GM21825 (cell line): ENCODE results near the gene RNU6-8.
A peak's percentile ranks its signal among the peaks of the same experiment; 100 is the strongest.

Source experiments
- ATAC-seq: cut with Tn5 transposase; IDR thresholded peaks from one replicate; pipeline ENCODE4 v1.9.1; 2021; ENCODE audit warnings: mild to moderate bottlenecking, moderate library complexity; ENCODE audit not compliant: unreplicated experiment

Gene RNU6-8

DNA sequence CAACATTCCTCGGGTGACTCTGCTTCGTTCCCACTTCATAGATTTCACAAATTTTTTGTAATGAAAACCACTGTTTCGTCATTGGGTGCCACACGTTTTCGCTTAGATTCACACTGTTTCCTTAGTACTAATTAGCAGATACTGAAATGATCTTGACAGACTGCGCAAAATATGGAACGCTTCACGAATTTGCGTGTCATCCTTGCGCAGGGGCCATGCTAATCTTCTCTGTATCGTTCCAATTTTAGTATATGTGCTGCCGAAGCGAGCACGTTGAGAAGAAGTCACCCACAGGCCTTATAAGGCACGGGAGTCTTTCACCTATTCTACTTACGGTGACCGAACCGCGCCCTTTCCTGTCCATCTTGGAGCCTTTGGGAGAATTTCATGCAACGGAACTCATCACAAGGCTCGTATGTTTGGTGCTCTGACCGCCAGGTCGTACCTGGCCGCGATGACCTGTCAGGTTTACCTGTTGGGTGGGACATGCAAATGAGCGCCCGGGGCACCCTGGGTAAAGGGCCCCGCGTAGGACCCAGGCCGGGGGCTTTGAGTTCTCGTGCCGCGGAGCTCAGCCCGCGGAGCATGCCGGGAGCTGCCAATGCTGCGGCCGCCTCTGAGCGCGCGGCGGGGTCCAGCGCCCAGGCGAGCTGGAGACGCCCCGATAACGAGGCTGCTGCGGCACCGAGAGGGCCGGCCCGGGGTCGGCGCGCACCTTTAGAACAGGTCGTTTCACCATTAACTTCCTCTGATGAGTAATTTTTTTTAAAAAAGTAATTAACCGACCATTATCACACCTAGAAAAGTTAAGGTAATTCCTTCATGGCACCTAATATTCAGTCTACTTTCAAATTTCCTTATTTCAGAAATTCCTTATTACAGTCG, at the start of gene RNU6-8:
TSS of gene RNU6-8 (minus strand) at position 272 of the 885 bp plus-strand sequence.
- peak; percentile 63 for ATAC-seq

DNA sequence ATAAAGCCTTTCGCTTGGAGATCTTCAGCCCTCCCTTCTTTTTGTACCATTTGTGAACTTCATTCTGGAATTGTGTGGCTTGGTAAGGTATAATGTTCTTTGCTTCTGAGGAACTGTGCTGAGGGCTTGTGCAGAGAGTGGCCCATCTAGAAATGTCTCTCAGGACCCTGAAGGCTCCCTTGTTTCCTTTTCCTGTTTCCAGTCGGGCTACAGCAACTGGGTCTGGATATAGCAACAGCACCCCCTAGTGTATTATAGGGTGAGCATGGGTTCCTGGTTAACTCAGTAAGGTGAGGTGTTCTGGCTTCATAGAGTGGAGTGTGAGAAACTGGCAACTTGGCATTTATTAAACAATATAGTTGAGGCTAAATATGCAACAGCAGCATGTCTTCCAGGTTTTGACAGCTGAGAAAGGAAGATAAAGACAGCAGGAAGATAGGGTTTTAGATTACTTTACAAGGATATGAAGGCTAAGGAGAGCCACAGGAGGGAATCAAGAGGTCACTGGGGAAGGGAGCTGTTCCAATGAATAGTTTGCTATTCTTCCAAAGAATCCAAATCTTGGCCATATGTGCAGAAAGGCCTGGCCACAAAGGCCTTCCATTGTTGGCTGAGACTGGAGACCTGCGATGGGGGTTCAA, 49.1 kb upstream of the RNU6-8 start:
- ATAC-seq, result peak; percentile 88

DNA sequence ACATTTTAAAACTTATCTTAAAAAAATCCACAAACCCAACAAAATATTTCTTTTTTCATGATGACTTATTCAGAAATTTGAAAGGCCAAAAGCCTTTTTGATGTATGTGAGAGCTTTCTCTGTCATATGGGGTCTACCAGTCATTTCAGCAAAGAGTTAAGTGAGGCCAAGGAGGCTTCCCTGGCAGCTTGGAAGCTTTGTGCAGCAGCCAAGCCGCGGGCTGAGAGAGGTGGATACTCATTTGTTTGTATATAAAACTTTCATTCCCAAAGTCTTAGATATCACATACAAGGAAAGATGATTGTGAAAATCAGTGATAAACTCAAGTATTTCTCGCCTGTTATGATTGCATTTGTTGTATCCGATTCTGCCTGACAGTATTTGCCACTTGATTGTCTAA, 48.5 kb upstream of the RNU6-8 start:
- no peak for ATAC-seq

DNA sequence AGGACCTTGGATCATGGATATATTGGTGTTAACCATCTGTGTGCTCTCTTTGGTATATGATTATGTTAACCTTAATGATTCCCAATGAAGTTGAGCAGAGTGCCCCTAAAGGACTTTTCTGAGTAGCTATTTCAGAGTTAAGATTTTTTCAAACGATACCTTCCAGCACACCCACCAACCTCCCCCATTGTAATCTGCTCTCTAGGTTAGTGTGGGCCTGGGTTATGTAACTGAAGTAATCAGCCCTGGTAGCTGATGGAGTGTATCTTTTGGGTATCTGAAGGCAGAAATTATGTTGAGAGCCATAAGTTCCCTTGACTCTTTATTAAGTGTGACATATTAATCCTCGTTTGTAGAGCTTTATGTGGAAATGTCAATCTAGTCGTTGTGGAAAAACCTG, 47.6 kb upstream of the RNU6-8 start:
- no peak for ATAC-seq

DNA sequence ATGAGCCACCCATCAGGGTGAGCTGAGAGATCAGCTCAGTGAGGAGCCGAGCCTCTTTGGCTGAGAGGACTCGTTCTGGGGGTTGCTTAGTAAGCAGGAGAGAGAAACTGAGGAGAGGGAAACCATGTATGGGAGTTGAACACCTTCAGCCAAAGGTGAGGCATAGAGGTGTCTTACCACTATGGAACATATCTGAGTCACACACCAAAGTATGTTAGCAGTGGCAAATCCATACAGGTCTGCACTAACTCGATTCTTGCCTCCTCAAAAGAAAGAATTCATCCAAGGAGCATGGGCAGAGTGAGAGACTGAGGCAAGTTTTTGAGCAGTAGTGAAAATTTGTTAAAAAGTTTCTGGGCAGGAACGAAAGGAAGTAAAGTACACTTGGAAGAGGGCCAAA, 46.7 kb upstream of the RNU6-8 start:
- no peak for ATAC-seq

DNA sequence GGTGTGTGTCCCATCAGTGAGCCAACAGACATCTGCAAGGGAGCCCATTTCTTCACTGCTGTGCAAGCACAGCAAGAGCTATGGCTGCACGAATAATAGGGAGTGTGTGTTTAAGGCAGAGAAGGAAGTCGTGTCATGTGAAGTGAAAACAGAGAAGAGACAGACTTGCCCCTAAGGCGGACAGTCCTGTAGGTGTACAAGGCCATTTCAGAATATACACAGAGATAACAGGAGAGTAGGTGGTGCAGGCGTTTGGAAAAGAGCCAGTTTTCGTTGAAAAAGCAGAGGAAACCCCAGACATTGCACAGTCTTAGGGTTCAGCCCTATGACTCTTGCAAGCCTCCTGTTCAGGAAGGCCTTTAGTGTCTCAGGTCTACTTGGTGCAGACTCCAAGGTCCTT, 46.3 kb upstream of the RNU6-8 start:
- ATAC-seq, result no peak

DNA sequence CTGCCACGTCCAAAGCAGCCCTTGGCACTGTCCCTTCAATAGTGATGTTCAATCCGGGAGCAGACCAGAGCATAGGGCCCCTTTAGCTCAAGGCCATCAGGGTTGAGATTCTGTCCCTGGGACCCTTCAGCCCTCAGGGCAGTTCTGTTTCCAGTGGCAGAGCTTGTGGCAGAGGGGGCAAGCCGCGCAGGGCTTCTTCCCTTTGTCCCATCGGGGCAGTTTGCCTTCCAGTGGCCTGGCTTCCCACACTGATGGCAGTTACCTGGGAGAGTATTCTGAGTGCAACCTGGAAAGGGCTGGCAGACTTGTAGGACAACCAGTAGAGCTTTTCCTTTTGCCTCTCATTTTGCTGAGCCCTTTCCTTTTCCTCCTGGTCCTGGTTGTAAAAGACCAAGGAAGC, 43.7 kb upstream of the RNU6-8 start:
- ATAC-seq, result no peak

DNA sequence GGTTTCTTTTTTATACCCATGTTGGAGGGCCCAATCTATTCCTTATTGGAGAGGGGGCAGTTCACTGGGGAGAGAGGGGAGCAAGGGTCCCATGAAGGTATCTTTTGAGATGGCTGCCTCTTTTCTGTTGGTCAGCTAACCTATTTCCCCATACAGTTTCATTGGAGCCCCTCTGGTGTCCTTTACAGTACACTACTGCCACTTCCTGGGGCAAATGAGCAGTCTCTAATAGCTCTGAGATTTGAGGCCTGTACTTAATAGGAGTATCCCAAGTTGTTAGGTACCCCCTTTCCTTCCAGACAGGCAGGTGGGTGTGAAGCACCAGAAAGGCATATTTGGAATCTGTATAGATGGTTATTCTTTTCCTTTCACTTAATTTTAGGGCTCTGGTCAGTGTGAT, 41.3 kb upstream of the RNU6-8 start:
- no peak for ATAC-seq

DNA sequence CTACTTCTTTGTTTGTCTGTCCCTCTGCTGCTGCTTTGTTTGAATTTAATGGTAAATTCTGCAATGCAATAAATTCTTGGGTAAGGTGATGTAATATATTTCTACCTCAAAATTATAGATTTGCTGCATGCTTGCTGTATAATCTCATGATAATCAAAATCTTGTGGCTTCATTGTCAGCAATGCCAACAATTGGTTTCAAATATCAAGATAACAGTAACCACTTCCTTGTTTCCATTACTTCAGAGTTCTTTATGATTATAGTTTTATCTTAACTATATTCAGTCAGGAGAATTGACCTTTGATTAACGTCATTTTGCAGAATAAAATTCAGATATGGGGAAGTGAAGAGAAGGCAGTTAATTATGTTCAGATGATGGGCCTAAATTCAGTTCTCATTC, 30.2 kb upstream of the RNU6-8 start:
- ATAC-seq, result no peak

DNA sequence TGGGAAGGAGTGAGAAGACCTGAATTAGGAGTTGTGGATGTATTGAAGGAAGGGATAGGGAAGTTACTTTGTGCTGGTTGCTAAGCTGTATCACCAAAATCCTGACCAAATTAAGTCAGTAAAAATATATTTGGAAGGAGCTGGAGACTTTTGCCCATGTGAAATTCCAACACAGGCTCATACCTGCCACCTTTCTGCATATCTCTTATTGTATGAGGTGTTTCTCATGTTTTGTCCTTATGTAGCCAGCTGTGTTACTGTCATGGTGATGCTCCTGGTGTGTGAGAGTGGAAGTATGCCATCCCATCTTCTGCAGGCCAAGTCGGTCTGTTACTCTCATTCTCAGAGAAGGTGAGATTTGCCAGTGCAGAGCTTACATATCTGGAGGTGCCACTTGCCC, 29.4 kb upstream of the RNU6-8 start:
- ATAC-seq, result no peak

DNA sequence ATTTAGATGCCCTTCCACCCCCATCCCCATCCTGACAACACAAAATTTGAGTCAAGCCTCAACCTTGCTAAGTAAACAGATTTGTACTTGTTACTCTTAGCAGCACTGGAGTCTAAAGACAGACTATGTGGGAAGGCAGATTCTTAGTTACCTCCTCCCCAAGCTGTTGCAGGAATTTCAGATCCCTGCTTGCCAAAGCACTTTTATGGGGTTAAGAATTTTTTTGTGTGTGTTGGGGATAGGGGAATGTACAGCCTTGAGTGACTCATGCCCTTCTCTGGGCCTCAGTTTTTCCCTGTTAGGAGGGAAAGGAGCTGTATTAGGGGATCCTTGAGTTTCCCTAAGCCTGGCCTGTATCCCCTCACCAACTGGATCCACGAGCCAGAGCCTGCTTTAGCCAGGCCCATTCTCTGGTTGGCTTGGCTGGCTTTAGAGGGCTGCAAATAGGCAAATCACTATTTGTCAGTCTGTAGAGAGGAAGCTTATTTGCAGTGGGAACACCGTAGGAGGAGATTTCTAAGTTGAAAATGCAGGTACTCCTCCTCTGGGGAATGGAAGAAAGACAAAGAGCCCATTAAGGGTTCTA, 27.7 kb upstream of the RNU6-8 start:
- ATAC-seq, result no peak

DNA sequence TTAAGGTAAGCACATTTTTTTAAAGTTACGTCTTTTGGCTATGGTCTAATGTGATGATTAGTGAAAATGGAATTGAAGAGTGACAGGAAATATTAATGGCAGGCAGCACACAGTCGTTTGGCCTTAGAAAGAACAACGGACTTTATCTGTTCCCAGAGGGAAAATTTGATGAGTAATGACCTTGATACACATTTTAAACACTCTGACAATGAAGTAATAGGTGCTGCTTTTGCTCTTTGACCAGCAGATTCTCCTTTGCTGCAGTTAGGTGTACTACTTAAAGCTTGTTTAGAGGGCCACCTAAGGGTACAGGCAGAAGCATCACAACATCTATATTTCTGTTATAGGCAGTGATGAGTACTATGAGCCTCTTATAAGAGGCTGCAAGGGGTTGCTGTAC, 27.1 kb upstream of the RNU6-8 start:
- no peak for ATAC-seq

DNA sequence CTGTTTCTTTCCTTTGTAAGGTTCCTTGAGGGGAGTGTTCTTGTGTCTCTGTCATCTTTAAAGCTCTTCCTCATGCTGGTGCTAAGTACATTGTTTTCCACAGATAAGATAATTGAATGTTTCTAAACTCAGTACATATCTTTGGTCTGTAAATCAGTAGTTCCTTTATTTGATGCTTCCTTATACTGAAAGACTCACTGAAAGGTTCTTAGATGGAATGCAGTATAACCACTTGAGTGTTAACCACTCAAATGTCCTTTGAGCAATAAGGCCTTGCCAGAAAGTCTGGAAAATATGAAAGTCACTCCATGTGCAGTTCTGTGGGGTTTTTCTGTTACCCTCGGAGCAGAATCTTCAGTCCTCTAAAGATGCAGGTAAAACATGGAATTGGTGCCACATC, 23.0 kb upstream of the RNU6-8 start:
- ATAC-seq, result no peak

DNA sequence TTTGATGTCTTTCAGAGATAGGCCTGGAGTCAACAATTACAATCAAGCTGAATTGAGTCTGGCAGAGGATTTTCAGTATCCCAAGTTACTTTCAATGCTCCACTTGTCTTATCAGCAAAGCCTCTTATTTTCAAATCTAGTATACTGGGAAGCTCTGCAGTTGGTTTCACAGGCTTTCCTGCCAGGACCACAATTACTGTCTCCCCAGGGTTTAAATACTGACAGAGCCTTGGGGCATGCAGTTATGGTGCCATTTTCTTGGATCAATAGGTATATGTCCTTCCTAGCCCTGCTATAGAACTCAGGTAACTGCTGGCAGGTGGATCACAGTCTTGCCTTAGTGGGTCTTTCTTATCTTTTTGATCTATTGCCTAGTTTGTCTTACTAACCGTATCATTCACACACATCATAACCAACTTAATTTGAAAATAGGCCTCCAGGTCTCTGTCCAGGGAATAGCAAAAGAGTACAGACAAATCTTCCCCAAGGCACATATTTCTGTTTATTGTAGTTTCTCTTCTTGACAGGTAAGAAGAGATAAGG, 22.4 kb upstream of the RNU6-8 start:
- ATAC-seq, result no peak

DNA sequence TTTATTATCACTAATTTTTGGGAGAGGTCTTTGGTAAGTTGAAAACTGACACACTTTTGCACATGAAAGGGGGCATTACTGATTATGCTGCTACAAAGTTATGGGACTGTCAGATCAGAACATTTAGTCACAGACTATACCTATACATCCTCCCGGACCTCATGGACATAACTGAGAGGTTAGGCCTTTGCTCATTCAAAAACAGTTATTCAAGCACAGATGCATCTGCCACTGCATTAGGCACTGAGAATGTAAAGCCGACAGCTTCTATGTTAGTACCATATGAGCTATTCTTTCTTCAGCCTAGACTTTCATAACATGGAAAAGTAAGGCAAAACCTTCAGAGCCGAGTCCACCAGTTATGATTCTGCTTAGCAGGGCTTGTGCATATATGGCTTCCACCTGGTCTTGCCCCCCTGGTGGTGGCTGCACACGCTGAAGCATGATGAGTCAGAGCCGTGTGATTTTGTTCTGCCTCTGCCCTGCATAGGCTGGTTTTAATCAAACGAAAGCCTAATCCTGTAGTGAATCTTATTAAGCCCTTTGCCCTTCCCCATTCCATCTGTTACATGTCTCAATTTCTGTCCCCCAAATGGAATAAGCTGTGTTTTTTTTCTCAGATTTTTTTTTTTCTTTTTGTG, 21.8 kb upstream of the RNU6-8 start:
- ATAC-seq, result no peak

DNA sequence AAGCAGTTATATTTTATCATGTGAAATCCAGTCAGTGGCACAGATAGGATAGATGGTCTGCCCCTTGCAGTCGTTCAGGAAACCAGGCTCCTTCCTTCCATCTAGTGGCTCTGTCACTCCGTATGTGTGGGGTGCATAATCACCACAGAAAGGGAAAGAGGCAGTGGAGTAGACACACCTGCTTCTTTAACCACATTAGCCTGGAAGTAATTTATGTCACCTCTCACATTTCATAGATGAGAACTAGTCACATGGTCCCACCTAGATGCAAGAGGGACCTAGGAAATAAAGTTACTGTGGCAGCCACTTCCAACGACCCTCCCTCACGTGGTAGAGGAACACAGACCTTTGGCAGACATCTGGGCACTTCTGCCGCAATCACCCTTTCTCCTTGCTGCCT, 14.2 kb upstream of the RNU6-8 start:
- no peak for ATAC-seq

DNA sequence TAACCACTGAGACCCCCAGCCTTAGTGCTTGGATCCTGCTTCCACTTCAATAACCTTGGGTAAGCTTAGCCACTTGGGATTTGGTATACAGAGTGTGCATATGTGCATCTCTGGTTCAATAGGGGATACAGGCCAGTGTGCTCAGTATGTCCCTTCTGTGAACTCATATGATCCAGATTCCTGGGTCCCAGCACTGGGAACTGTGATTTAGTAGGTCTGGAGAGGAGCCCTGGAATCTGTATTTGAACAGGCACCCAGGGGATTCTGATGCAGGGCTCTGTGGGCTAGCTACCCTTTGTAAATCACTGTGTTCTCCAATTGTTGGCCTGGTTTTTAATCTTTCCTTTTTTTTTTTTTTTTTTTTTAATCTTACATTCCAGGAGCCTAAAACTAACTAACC, 9.8 kb upstream of the RNU6-8 start:
- ATAC-seq, result no peak

DNA sequence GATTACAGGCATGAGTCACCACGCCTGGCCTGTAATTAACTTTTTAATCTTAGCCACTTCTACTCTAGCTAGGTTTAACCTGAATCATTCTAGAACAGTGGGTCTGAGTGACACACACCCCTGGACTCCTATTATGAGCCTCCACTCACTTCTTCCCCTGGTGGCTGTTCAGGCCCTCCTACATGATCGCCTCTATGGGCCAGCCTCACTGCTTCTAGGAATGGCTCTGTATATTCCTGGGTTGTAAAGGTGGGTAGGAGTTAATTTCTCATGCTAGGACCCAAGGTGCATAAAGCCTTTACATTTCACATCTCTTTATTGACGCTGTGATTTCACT, 8.0 kb upstream of the RNU6-8 start:
- no peak for ATAC-seq

DNA sequence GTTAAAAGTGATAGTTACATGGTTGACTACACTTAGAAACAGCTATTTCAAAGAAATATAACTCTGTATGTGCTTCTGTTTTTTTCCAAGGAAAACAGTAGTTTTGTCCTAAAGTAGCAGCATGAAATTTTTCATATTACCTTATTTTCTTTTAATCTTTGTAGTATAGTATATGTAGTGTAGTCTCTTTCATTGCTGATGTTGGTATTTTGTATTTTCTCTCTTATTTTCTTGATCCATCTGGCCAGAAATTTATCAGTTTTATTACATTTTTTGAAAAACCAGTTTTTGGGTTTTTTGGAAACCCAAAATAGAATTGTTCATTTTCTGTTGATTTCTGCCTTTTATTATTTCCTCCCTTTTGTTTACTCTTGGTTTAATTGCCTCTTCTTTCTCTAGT, 6.4 kb upstream of the RNU6-8 start:
- no peak for ATAC-seq

DNA sequence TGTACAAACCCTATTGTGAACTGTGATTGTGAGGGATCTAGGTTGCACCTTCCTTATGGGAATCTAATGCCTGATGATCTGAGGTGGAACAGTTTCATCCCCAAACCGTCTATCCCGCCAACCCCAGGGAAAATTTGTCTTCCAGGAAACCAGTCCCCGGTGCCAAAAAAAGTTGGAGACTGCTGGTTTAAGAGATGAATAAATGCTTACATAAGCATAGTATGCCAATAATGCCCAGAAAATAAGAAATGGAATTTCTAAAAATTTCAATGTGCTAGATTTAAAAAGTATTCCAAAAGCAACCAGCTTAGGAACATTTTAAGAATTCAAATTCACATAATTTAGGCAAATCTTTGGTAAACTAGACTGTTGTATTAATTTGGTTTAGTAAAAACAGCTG, 5.4 kb upstream of the RNU6-8 start:
- no peak for ATAC-seq

DNA sequence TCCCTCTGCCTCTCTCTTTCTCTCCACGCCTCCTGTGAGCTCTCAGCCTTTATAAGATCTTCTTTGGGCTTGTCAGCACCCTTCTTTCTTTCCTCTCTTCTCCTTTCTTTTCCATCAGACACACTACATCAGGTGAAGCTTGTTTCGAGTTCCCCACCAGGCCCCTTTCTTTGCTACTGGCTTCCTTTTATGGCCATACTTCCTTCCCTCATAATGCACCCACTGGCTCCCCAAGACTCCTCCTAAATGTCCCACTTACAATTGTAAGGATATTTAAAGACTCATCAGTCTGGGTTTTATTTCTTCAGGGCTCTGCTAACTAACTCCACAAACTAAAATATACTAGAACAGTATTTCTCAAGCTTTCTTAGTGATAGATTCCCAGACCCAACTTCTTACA, 3.5 kb upstream of the RNU6-8 start:
- ATAC-seq, result no peak

DNA sequence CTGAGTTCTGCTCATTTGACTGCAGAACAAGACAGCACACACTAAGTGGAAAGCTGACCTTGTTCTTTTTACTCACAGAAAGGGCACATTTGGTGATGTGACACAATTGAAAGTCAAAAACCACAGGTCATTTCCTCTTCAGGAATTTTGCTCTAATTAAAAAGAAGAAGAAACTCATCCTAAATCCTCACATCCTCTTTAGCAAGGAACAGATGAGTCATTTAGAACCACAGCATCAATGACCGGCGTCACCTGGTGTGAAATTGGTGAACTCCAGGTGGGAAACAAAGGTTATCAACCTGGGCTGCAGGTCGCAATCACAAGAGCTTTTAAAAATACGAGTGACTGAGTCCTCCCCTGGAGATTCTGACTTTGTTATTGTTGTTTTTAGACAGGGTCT, 2.9 kb upstream of the RNU6-8 start:
- ATAC-seq, result peak; percentile 21
